Limb (tissue), 2 donors: ENCODE results near the gene DDX21.
"Not testable (repeated sequence)": the region's sequence is repeated elsewhere in the genome, so short reads cannot be mapped to it uniquely, and the experiment has no call there.

Experiments used
- DNase-seq, 2 donors: peaks; one replicate each; pipeline ENCODE4 v3.0.0-alpha.2; 2016; ENCODE audit errors: extremely low spot score in 2 of 2

DDX21 gene

DNA sequence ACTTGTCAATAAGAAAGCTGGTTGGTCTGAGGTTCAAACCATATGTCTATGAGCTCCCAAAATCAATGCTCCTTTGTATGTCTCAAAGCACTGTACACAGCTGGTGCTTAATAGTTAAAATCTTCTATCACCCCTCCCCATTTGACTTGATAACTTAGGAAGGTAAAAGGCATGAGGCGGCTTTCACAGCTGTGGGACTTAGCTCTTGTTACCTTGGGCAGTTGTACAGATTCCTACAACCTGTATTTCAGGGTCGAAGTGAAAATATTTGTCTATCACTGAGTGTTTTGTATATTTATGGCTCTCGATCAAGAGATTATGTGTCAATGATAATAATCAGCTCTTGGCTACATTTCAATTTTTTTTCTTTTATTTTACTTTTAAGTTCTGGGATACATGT lies 31.6 kb downstream of the DDX21 start:
- no peak for DNase-seq

GRCh38 chr10:68988530-68989316 lies 32.8 kb downstream of the DDX21 start, which contains the start of gene KIFBP:
Gene KIFBP (plus strand): TSS chr10:68988803. CDS start chr10:68988833, 30 bp downstream.
- DNase-seq: peak; percentile 92 to 98

DNA sequence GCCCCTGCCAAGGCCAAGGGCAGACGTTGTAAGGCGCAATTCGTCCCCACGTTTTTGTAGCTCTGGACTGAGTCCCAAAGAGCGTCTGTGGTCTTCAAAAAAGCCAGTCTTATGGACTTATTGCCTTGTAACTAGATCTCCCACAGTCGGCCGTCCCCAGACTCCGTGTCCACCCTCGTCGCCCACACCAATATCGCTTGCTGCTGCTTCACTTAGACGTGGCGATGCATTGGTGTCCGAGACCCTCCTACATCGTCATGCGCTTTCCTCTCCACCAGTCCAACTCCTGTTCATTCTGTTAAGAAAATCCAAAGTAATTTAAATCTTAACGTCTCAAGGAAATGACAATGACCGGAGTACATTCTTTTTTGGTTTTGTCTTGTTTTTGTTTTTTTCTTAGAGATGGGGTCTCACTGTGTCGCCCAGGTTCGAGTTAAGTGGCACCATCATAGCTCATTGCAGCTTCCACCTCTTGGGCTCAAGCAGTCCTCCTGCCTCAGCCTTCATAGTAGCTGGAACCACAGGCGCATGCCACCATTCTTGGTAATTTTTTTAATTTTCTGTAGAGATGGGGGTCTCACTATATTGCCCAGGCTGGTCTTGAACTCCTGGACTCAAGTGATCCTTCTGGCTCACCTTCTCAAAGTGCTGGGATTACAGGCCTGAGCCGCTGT lies 33.5 kb downstream of the DDX21 start:
- DNase-seq: no peak

DNA sequence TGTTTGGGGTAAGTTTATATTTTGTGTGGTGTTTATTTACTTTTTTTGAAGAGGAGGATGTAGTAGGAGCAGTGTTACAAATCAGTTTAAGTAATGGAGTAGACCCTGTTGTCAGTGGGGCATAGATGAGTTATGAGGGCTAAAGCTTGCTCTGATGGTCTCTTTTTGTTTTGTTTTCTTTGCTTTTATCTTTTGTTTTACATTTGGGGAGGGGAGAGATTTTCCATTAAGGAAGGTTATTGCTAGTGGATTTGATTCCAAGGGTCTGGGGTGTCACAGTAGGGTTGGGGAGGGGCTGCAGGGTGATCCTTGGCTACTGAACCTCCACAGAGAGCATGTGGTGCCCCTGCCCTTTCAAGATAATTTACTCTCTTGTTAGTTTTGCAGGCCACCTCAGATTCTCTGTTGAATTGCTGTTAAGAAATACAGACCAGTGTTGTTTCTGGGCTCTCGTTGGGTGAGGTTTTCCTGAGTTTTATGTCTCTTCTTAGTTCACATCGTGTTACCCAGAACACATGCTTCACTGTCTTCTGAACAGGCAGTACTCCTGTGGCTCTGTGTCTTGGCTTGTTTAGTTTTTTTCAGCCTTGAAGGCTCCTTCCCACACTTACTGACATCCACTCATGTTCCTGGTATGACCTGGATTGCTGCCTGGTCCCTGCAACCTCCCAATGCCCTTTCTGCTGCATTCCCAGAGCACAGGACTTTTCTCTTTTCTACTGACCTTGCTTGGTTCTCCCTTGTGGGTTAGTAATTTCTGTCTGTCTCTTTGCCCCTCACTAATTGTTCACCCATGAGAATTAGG lies 36.9 kb downstream of the DDX21 start:
- DNase-seq: no peak

- no peak for DNase-seq
Measured at GRCh38 chr10:68997211-68997610, 41.2 kb downstream of the DDX21 start.

DNA sequence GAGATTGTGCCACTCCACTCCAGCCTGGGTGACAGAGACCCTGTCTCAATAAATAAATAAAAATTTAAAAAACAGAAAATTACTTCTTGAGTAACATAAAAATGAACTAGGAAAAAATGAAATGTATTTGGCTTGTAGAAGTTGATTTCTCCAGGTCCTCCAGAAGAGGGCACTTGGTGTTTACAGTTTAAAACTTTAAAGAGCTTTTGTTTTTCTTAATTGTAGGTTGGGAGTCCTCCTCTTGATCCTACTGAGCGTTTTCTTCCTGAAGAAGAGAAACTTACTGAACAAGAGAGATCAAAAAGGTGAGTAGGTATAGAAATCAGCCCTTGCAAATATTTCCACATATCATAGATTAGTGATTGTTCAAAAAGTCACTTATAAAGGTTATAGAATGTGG lies 48.9 kb downstream of the DDX21 start:
- peak in 1 of 2 donors; percentile 33 for DNase-seq

GRCh38 chr10:69005704-69006485 lies 49.9 kb downstream of the DDX21 start:
- no peak for DNase-seq

- DNase-seq: no peak
Measured at GRCh38 chr10:69007260-69007659, 51.3 kb downstream of the DDX21 start.

DNA sequence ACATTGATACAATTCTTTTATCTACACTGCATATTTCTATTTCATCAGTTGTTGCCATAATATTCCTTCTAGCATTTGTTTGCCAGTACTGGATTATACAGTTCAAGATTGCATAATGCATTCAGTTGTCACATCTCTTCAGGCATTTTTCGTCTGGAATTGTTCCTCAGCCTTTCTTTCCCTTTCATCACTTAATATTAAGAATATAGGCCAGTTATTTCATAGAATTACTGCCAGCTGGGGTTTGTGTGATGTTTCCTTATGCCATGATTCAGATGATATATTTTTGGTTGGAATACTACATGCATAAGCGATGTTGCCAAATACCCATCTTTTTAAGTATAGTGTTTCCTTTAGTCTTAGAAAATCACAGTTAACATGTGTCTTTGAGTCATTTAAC lies 53.4 kb downstream of the DDX21 start:
- no peak for DNase-seq

DNA sequence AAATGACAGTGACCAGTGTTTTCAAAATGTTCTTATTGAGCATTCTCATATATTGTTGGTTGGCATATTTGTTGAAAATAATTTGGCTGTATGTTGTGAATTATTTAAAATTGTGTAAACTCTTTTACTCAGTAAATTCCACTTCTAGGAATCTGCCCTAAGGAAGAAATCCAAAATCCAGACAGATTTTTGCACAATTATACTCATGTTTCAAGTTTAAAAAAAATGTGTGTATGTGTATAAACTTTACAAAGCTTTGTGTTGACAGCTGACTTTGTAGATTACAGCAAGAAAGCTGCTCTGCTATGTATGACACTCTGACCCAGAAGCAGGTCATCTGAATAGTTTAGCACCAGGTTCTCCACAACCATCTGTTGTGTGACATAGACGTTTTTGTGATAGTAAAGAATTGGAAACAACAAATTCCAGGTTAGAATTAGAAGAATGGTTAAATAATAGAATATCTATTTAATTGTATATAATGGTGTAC lies 54.2 kb downstream of the DDX21 start:
- no peak for DNase-seq

DNA sequence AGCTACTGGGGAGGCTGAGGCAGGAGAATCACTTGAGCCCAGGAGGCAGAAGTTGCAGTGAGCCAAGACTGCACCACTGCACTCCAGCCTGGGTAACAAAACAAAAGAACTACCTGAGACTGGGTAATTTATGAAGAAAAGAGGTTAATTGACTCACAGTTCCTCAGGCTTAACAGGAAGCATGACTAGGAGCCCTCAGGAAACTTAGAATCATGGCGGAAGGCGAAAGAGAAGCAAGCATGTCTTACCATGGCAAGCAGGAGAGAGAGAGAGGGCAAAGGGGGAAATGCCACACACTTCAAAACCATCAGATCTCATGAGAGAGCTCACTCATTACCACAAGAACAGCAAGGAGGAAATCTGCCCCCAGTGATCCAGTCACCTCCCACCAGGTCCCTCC lies 56.8 kb downstream of the DDX21 start:
- not testable (repeated sequence) for DNase-seq

DNA sequence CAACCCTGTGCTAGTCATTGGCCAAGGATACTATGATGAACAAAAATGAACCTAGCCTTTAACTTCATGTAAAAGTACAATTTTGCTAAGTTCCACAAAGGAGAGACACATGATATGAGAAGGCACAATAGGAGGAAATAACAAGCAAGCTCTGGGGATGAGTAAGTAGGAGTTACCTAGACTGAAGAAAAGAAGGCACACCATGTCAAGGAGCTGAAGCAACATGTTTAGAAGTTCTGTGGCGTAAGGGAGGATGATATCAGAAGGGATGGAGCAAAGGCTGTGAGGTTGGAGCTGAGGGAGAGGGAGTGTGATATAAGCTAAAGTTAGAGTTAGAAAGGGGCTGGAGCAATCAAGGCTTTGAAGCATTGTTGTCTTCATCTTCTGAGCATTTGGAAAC lies 58.2 kb downstream of the DDX21 start:
- DNase-seq: no peak

GRCh38 chr10:69018613-69019012 lies 62.6 kb downstream of the DDX21 start:
- DNase-seq: no peak

GRCh38 chr10:69022611-69023010 lies 66.6 kb downstream of the DDX21 start:
- DNase-seq: no peak

DNA sequence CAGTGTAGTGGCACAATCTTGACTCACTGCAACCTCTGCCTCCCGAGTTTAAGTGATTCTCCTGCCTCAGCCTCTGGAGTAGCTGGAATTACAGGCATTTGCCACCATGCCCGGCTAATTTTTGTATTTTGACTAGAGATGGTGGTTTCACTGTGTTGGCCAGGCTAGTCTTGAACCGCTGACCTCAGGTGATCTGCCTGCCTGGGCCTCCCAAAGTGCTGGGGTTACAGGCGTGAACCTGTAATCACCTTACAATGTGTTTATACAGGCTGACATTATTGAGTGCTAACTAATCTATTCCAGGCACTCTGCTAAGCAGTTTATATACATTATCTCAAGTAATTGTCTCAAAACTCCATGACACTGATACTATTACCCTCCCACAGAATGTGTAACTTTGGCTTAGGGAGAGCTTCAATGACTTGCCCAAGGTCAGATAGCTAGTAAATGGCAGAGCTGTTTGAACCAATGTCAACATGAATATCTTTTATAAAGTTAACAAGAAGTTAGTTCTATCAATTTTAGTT lies 69.5 kb downstream of the DDX21 start:
- no peak for DNase-seq

GRCh38 chr10:69033256-69033655 lies 77.3 kb downstream of the DDX21 start:
- DNase-seq: no peak
